Kasumi-1 (cell line): Measurements from ENCODE around the gene ARHGEF39.
A peak's percentile ranks its signal among the peaks of the same experiment; 100 is the strongest.

ENCODE experiments used
- DNase-seq, 2 experiments: peaks; one replicate each; lab custom pipeline; 2025; lab: John Stamatoyannopoulos, UW

ARHGEF39 gene

GRCh38 chr9:35675204-35675603, 10.2 kb upstream of the ARHGEF39 start:
- no peak for DNase-seq

DNA sequence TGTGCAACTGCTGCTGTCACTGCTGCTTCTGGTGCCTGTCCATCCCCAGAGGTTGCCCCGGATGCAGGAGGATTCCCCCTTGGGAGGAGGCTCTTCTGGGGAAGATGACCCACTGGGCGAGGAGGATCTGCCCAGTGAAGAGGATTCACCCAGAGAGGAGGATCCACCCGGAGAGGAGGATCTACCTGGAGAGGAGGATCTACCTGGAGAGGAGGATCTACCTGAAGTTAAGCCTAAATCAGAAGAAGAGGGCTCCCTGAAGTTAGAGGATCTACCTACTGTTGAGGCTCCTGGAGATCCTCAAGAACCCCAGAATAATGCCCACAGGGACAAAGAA, 9.0 kb upstream of the ARHGEF39 start:
- DNase-seq, result no peak

- DNase-seq, result no peak
These were observed 8.4 kb upstream of the ARHGEF39 start, which contains the start of gene CA9 for GRCh38 chr9:35673132-35674024. TSS of gene CA9 (plus strand) at chr9:35673928. CDS start at chr9:35673960, 32 bp downstream.

DNA sequence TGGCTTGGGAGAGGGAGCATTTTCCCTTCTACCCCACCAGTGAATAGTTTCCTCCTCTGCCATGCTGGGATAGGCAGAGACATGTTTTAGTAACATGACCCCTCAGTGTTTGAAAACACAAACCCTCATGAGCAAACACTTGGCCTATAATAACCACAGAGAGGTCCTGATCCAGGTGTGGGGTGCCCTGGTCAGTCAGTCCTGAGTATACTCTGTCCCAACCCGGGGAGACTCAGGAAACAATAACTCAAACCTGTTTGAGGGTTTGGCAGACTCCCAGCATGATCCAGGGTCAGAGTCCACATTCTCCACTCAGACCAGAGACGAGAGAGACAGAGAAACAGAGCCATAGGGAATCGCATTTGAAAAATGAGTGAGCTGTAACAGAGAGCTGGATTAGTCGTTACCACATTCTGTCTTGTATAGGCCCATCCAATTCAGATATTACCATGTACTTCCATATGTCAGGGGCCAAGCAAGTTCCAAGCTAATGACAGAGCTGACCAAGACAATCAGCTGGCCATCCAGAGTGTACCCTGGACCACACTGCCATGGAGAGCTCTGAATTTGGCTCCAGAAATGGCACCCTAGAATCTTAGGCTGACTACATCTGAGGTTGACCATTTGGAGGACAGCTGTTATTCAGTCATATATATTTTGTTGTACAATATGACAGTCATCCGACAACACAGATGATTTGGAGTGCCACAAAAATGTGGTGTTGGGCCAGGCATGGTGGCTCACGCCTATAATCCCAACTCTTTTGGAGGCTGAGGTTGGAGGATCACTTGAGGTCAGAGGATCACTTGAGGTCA, 4.5 kb upstream of the ARHGEF39 start:
- no peak for DNase-seq

GRCh38 chr9:35667939-35668338, 2.9 kb upstream of the ARHGEF39 start:
- no peak for DNase-seq

DNA sequence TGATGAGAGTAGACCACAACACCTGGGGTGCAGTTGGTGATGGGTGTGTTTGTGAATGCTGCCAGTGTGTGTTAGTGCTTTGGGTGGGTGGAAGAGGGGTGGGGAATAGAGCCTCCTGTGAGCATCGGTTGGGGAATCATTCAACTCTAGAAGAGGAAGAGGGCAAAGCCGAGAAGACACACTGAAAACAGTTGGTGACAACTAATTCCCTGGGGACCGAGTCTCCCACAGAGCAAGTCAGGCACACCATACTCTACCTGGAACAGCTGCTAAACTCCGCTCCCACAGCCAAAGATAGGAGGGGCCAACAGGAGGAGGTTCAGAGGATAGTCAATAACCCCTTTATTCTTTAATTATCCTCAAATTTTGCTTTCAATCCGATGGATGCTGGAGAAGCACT, 1.6 kb upstream of the ARHGEF39 start:
- no peak for DNase-seq

- DNase-seq, result no peak
These were observed 1.1 kb upstream of the ARHGEF39 start for GRCh38 chr9:35666045-35666444.

GRCh38 chr9:35665471-35665818, 450 bp upstream of the ARHGEF39 start:
- no peak for DNase-seq

DNA sequence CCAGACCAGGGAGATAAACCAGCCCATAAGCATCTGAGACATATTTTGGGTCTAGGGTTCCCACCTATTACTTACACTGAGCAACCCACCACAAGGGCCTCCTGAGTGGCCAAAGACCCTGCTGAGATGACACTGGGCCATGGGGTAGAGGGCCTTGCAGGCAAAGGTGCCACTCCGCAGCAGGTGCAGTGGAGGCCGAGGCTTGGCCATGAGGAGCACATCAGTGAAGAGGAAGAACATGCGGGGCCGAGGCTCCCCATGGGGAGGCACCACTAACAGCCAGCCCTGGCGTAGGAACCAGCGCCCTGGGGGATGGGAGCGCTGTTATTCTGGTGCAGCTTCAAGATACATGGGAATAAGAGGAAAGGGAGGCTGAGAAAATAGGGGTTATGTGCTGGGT, 2.6 kb downstream of the ARHGEF39 start:
- DNase-seq, result no peak

- DNase-seq, result no peak
These were observed 3.1 kb downstream of the ARHGEF39 start for GRCh38 chr9:35661756-35662350.

GRCh38 chr9:35660966-35661415, 4.0 kb downstream of the ARHGEF39 start:
- peak; percentile 24 to 38 for DNase-seq

DNA sequence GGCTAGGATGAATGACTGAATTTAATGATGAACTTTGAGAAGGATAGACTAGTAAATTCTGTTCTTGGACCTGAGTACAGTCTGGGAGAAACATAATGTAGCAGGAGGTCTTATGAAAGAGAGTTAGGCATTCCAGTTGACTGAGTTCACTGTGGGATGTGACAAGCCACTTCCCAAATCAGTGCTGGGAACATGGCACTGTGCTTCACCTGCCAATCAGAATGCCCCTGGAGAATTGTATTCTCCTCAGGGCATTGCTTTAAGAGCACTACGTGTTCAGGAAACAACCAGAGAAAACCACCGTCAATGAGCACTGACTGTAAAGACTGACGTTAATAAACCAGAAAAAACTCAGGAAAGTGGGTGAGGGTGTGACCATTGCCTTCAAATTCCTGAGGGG, 5.7 kb downstream of the ARHGEF39 start:
- DNase-seq, result no peak

DNA sequence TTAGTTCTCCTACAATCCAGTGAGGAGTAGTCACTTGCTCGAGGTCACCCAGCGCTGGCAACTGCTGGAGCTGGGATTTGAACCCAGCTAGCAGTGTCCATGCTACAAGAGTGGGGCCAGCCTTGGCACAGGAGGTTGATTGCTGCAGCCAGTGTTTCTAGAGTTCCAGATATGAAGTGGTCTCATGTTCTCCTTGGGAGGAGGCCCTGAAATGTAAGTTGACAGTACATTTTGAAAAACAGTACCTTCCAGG, 6.1 kb downstream of the ARHGEF39 start:
- peak; percentile 47 to 59 for DNase-seq

DNA sequence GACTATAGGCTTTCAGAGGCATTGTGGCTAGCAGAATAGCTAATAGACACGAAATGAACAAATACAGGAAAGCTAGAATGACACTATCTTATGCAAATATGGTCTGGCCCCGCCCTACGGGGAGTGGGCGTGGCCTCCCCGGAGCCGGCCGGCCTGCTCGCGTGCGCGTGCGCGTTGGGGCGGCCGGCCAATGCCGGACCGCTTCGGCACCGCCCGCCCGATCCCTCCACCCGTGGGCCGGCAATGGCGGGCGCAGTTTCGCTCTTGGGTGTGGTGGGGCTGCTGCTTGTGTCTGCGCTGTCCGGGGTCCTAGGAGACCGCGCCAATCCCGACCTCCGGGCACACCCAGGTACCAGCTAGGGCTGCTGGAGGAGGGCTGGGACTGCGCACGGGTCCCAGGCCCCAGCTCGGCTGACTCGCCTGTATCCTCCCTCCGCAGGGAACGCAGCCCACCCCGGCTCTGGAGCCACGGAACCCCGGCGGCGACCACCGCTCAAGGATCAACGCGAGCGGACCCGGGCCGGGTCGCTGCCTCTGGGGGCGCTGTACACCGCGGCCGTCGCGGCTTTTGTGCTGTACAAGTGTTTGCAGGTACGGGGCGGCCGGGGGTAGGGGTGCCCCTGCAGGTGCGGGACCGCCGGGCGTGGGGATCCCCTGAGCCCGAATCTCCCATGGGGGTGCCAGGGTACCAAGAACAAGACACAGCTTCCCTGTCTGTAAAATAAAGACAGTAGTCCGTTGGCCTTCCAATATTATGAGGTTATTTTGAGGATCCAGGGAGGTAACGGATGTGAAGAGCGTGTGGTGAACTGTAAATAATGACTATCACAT, 6.6 kb downstream of the ARHGEF39 start, which contains the start of gene CCDC107:
Gene CCDC107, plus strand, starts transcription at position 156 of the 831 bp plus-strand sequence. Its CDS starts 88 bp downstream, at position 244.
- peak; percentile 68 to 69 for DNase-seq

GRCh38 chr9:35657546-35658136, 7.4 kb downstream of the ARHGEF39 start, which contains the start of gene RMRP:
TSS of gene RMRP (minus strand) at chr9:35658019.
- peak; percentile 97 for DNase-seq

DNA sequence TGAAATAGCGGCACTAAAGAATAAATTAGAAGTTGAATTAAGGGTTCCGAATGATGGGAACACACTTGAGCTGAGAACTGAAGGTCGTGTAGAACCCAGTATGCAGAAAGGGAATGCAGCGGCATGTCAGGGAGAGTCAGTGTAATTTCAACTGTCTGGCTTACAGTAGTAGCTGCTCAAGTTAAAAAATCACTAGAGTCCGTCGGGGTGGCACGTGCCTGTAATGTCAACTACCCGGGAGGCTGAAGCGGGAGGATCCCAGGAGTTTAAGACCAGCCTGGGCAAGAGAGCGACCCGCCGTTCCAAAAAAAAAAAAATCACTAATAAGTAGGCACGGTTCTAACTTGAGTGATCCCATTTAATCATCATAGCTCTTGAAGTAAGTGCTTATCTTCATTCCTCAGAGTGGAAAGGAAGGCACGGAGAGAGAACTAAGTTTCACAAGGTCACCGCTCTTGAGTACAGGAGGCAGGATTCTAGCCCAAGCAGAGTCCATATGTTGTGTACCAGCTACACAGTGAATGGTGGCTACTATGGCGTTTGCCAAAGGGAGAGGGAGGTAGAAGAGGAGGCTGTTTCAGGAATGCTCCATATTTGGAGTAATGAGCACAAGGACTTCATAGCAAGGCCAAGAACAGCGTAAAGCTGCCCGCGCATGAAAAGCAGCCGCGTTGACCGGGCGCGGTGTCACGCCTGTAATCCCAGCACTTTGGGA, 8.0 kb downstream of the ARHGEF39 start:
- DNase-seq, result peak in 1 of 2 experiments; percentile 35

DNA sequence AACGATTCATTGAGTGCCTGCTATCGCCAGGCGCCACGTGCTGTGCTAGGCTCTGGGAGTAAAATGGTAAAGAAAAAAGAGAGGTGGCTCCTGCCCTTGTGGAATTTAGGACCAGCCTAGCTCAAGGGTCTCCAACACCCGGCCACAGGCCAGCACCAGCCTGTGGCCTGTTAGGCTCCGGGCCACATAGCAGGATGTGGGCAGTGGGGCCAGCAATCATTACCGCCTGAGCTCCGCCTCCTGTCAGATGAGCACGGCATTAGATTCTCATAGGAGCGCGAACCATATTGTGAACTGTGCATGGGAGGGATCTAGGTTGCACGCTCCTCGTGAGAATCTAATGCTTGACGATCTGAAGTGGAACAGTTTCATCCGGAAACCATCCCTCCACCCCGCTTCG, 8.6 kb downstream of the ARHGEF39 start:
- DNase-seq, result no peak

DNA sequence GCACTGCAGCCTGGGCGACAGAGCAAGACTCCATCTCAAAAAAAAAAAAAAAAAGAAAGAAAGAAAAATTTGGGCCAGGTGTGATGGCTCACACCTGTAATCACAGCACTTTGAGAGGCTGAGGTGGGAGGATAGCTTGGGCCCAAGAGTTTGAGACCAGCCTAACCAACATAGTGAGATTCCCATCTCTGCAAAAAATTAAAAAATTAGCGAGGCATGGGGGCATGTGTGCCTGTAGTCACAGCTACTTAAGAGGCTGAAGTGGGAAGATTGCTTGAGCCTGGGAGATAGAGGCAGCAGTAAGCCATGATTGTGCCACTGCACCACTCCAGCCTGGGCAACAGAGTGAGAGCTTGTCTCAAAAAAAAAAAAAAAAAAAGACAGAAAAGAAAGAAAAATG, 11.4 kb downstream of the ARHGEF39 start:
- no peak for DNase-seq

GRCh38 chr9:35652829-35653209, 12.2 kb downstream of the ARHGEF39 start:
- no peak for DNase-seq

DNA sequence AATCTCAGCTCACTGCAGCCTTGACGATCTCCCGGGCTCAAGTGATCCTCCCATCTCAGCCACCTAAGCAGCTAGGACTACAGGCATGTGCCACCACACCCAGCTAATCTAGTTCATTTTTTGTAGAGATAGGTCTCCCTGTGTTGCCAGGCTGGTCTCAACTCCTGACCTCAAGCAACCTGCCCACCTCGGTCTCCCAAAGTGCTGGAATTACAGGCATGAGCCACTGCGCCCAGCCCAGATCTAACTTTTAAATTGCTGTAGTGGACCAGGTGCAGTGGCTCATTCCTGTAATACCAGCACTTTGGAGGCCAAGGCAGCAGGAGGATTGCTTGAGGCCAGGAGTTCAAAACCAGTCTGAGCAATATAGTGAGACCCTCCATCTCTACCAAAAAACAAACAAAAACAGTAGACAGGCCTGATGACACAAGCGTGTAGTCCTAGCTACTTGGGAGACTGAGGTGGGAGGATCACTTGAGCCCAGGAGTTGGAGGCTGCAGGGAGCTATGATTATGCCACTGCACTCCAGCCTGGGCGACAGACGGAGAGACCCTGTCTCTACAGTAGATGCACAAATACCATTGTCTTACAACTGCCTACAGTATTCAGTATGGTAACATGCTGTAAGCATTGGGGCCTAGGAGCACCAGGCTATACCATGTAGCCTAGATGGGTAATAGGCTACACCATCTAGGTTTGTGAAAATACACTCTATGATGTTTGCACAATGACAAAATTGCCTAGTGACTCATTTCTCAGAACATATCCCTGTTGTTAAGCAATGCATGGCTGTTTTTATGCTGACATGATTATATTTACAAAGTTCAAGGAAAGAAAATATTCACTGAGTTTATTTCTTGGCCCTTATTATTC, 12.8 kb downstream of the ARHGEF39 start:
- DNase-seq, result no peak
